Fibroblast of lung (primary cell): Measurements from ENCODE around the gene DNAJB13.

Experiments used
- CTCF ChIP-seq, 2 donors: IDR thresholded peaks in 1 of 2; conservative IDR thresholded peaks in 1 of 2; 1 replicate in 1 of 2; 2 replicates in 1 of 2; pipeline ENCODE4 v1.5.1; 2011 to 2012; ENCODE audit warnings: low read length in 2 of 2, control low read depth in 1 of 2, inconsistent platforms in 1 of 2, low read depth in 1 of 2, mild to moderate bottlenecking in 1 of 2
- EZH2 ChIP-seq: IDR thresholded peaks from 2 replicates; pipeline ENCODE4 v1.5.1; 2012; ENCODE audit warnings: low read length, control low read depth, mild to moderate bottlenecking; ENCODE audit errors: missing control alignments

- no peak for TF ChIP-seq CTCF (conservative IDR thresholded peaks at IDR 0.05 in 1 of 2, IDR thresholded peaks at IDR 0.05 in 1 of 2; ENCODE audit: low read depth in 1 of 2, low read length in 2 of 2)
- TF ChIP-seq EZH2, result no peak
These were observed 62.3 kb downstream of the DNAJB13 start for GRCh38 chr11:74013141-74013540.
